AG08396 (cell line): ENCODE results near the gene KIF26A.

Experiments used
- DNase-seq: peaks from one replicate; pipeline ENCODE4 v3.0.0; 2012; ENCODE audit warnings: low spot score, mixed read lengths

The KIF26A gene

GRCh38 chr14:104101086-104101621 lies 37.2 kb upstream of the KIF26A start:
- no peak for DNase-seq

DNA sequence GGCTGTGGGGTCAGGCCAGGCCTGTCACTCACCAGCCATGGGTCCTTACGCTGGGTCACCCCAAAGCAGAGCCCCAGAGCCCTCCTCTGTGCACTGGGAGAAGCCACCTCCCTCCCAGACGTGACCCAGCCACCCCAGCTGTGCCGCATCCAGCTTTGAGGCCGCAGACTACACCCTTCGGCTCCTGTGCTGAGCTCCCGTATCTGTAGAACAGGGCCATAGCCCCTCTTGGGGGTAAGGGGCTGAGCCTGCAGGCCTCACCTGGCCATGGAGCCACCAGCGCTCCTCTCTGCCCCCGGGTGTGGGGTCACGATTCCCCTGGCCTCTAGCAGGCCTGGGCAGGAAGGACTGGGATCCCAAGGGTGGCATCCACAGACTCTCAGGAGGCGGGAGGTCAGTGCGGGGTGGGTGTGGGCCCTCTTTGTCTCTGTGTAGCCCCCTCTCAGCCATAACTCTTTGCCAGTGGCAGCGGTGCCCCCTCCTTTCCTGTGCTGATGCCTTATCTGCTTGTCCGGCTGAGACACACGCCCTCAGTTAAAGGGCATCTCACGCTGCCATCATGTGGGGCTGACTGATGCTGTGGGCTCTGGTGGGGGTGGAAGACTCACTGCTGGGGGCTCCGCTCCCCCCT lies 36.6 kb upstream of the KIF26A start:
- no peak for DNase-seq

GRCh38 chr14:104102282-104102914 lies 36.0 kb upstream of the KIF26A start:
- DNase-seq: no peak

GRCh38 chr14:104103061-104103445 lies 35.3 kb upstream of the KIF26A start:
- no peak for DNase-seq

DNA sequence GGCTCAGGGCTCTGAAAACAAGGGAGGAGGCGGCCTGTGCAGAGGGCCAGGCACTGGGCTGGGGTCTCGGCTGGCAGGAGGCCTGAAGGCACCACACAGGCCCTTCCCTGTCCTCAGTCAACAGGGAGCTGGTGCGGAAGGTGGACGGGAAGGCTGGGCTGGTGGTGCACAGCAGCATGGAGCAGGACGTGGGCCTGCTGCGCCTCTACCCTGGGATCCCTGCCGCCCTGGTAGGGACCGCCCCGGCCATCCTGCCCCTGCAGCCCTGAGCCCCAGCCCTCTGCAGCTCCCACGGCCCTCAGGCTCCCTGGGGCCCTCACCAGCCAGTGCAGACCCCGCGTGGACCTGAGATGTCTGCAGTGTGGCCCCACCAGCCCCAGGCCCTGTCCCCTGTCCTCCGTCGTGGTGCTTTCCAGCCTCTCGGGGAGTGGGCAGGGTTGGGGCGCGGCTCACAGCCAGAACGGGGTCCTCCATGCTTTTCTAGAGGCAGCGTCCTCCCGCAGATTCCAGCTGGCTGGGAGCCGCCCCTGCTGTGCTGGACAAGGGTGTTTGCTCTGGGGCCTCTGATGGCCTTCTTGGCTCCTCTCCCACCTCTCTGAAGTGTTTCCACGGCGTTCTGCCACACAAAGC lies 34.8 kb upstream of the KIF26A start:
- no peak for DNase-seq

DNA sequence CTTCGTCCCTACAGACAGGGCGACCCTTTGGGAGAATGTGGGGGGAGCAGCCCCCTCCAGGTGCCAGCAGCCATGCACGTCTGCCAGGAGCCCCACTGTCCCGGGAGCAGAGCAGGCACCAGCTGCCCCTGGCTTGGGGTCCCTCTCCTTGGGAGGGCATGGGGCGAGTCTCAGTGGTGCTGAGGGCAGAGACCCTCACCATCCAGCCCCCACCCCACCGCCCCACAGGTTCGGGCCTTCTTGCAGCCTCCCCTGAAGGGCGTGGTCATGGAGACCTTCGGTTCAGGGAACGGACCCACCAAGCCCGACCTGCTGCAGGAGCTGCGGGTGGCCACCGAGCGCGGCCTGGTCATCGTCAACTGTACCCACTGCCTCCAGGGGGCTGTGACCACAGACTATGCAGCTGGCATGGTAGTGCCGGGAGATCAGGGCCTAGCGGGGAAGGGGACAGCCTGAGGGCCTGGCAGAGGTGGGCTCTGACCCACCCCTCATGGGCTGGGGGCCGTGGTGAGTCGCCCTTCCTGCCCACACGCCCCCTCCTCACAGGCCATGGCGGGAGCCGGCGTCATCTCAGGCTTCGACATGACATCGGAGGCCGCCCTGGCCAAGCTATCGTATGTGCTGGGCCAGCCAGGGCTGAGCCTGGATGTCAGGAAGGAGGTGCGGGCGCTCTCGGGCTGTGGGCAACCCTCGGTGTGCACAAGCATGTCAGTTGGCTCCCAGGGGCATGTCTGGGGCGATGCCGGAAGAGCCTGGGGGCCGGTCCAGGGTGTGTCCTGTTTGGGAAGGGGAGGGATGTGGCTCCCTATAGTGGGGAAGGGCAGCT lies 34.1 kb upstream of the KIF26A start:
- no peak for DNase-seq

GRCh38 chr14:104105071-104105821 lies 33.1 kb upstream of the KIF26A start:
- DNase-seq: no peak

GRCh38 chr14:104105822-104106470 lies 32.4 kb upstream of the KIF26A start:
- no peak for DNase-seq

- no peak for DNase-seq
Measured at GRCh38 chr14:104106471-104106991, 31.9 kb upstream of the KIF26A start.

GRCh38 chr14:104107101-104107581 lies 31.2 kb upstream of the KIF26A start:
- DNase-seq: no peak

DNA sequence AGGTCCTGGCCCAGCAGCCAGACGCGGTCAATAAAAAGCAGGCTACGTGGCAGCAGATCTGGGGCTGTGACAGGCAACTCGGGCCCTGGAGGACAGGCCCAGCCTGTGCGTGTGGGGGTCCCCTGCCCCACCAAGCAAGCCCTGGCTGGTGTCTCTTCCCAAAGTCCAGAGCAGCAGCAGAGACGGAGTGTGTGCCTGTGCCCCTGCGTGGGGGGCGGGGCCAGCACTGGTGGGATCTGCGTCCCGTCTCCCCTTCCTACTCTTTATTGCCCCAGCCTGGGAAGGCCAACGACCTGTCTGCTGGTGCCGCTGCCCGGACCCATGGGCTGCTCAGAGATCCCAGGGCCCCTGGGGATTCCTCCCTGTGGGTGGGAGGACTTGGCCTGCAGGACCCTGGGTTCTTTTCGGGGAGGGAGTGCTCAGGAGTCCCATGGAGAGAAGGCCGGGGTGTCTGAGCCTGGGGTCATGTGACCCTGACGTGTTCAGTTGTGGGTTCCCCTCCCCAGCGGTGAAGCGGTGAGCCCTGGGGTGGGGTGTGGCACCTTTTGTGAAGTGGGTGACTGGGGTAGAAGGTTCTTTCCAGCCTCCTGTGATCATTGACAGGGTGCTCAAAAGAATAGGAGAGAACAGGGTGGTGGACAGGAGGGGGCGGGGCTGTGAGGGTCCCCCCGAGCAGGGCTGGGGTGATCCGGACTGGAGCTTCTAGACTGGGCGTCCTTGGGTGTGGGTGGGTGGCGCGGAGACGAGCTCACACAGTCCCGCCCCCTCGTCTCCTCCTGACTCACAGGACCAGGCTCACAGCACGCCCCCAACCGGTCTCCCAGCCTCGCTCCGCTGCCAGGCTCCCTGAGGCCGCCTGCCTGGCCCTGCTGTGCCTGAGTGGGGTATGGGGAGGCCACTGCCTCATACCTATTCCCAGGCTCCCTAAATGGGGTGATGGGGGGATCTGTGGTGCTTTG lies 30.5 kb upstream of the KIF26A start:
- no peak for DNase-seq

DNA sequence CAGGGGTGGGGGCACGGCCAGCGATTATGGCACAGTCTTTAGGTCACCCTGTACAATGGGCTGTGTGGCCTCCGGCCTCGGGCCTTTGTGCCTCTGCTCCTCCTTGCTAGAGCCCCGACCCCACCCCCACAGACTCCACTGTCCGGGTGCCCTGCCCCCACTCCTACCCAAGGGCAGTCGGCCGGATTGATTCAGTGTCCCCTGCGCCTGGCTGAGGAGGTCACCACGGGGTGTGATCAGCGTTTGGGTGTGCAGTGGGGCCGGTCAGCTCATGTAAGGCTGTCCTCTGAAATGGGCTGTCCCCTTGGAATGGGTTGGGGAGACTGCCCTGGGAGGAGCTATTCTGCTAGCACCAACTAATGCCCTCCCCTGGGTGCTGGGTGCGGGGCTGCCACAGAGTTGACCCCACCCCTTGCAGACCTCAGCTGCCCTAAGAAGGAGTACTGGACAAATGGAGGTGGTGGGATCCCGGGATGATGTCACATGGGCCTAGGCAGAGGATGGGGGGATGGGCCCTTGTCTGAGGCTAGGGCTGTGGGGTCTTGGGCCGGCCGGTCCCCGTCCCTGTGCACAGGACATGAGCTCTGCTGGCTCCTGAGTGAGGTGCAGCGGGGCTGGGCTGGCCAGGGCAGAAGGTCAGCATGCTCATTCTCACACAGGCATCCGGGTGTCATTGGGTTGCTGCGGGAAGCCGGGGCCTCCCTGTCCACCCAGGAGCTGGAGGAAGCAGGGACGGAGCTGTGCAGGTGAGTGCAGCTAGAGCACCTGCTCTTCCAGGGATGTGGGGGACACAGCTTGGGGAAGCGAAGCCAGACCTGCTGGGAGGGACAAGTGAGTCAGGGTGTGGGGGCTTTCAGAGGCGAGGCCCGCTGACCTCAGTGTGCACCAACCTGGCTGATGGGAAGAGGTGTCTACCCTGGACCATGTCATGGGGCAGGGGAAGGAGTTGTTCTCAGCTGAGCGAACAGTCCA lies 29.5 kb upstream of the KIF26A start:
- no peak for DNase-seq

GRCh38 chr14:104109731-104110361 lies 28.5 kb upstream of the KIF26A start:
- DNase-seq: no peak

GRCh38 chr14:104110491-104111209 lies 27.7 kb upstream of the KIF26A start:
- DNase-seq: no peak

GRCh38 chr14:104111301-104112112 lies 26.9 kb upstream of the KIF26A start:
- DNase-seq: no peak

GRCh38 chr14:104112113-104112505 lies 26.3 kb upstream of the KIF26A start:
- DNase-seq: no peak
